Measurements from ENCODE around the gene KAT7. TPM values are rescaled to one million over a fixed set of nuclear protein-coding genes. Genes with fewer than 3 reads are reported as not detected.

Gene KAT7
- total RNA-seq, 4 donors from 2014 or later: 32.6 to 49.8 (median 45.2) TPM

DNA sequence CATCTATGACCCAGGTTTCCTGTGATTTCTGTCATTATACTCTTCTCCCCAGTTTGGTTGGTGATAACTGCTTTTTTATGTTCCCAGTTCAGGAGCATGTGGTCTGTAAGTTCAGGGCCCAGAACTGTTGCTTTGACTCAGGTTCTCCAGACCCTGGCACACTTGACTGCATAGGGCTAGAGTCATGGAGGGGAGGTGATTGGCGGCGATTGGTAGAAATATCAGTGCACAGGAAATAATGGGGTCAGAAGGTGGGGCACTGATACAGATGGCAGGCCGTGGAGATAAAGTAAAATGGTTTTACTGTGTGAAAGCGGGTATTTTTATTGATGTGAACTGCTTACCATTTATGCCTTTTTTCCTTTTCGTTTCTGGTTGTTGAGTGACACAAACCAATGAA, 30.7 kb downstream of the KAT7 start:
- intact Hi-C loops (cut with DNase I; ENCODE audit: low total_unique reads): no loop called here
- in situ Hi-C loops (cut with MboI; ENCODE audit: low sequenced_read_pairs in 4 of 4): no loop called here
- Histone ChIP-seq H3K27ac (no peak overlapping the region), H3K4me3 (no peak overlapping the region), H3K27me3 (no peaks in the 10 kb centered on the region), H3K9me3 (no peaks in the 10 kb centered on the region), H3K4me1 (peaks cover 20 to 33% of the 10 kb centered on the region in 2 donors), H3K36me3 (peaks cover 4 to 61% of the 10 kb centered on the region in 2 donors)
- no peak for ATAC-seq
- TF ChIP-seq POLR2A (IDR thresholded peaks at IDR 0.05) (no peak), CTCF (IDR thresholded peaks at IDR 0.05 in 4 of 5, conservative IDR thresholded peaks at IDR 0.05 in 1 of 5) (no peak)
- no peak for DNase-seq

- intact Hi-C loops (cut with DNase I; ENCODE audit: low total_unique reads): no loop called here
- Histone ChIP-seq H3K27ac (no peak overlapping the region), H3K4me3 (no peak overlapping the region), H3K9me3 (no peaks in the 10 kb centered on the region), H3K36me3 (peaks cover 4 to 61% of the 10 kb centered on the region in 2 donors), H3K27me3 (no peaks in the 10 kb centered on the region), H3K4me1 (peaks cover 20 to 29% of the 10 kb centered on the region in 2 donors)
- ATAC-seq: no peak
- DNase-seq: no peak
- no peak for TF ChIP-seq POLR2A (IDR thresholded peaks at IDR 0.05)
- TF ChIP-seq CTCF (IDR thresholded peaks at IDR 0.05 in 4 of 5, conservative IDR thresholded peaks at IDR 0.05 in 1 of 5): no peak
- in situ Hi-C loops (cut with MboI; ENCODE audit: low sequenced_read_pairs in 4 of 4): no loop called here
These were observed 31.2 kb downstream of the KAT7 start for GRCh38 chr17:49819651-49820050.

- H3K9me3 ChIP-seq: no peaks in the 10 kb centered on the region
- no peak for DNase-seq
- no peak overlapping the region for H3K4me3 ChIP-seq
- in situ Hi-C loops (cut with MboI; ENCODE audit: low sequenced_read_pairs in 4 of 4) (no loop called here), intact Hi-C loops (cut with DNase I; ENCODE audit: low total_unique reads) (no loop called here)
- H3K36me3 ChIP-seq: peaks cover 4 to 72% of the 10 kb centered on the region in 2 donors
- no peak for TF ChIP-seq CTCF (IDR thresholded peaks at IDR 0.05 in 4 of 5, conservative IDR thresholded peaks at IDR 0.05 in 1 of 5)
- TF ChIP-seq POLR2A (IDR thresholded peaks at IDR 0.05): no peak
- H3K27me3 ChIP-seq: no peaks in the 10 kb centered on the region
- ATAC-seq: no peak
- peaks cover 15 to 24% of the 10 kb centered on the region in 2 donors for H3K4me1 ChIP-seq
- no peak overlapping the region for H3K27ac ChIP-seq
These were observed 32.3 kb downstream of the KAT7 start for GRCh38 chr17:49820773-49821172.

DNA sequence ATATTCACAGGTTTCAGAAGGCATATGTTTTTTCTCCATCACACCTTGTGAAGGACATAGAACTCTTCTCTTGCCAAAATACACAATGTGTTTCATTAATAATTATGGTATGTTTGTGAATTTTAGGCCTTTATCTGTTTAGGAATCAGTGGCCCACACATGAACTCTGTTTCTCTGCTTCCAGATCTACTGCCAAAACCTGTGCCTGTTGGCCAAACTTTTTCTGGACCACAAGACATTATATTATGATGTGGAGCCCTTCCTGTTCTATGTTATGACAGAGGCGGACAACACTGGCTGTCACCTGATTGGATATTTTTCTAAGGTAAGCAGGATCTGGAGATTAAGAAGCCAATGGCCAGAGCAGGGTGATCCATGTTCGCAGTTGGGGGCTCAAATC, 33.0 kb downstream of the KAT7 start:
- H3K27me3 ChIP-seq: no peaks in the 10 kb centered on the region
- DNase-seq: no peak
- intact Hi-C loops (cut with DNase I; ENCODE audit: low total_unique reads) (no loop called here), in situ Hi-C loops (cut with MboI; ENCODE audit: low sequenced_read_pairs in 4 of 4) (no loop called here)
- peaks cover 4 to 79% of the 10 kb centered on the region in 2 donors for H3K36me3 ChIP-seq
- no peaks in the 10 kb centered on the region for H3K9me3 ChIP-seq
- ATAC-seq: no peak
- no peak overlapping the region for H3K27ac ChIP-seq
- H3K4me3 ChIP-seq: no peak overlapping the region
- H3K4me1 ChIP-seq: peaks cover 8 to 17% of the 10 kb centered on the region in 2 donors
- TF ChIP-seq CTCF (IDR thresholded peaks at IDR 0.05 in 4 of 5, conservative IDR thresholded peaks at IDR 0.05 in 1 of 5): no peak
- no peak for TF ChIP-seq POLR2A (IDR thresholded peaks at IDR 0.05)

DNA sequence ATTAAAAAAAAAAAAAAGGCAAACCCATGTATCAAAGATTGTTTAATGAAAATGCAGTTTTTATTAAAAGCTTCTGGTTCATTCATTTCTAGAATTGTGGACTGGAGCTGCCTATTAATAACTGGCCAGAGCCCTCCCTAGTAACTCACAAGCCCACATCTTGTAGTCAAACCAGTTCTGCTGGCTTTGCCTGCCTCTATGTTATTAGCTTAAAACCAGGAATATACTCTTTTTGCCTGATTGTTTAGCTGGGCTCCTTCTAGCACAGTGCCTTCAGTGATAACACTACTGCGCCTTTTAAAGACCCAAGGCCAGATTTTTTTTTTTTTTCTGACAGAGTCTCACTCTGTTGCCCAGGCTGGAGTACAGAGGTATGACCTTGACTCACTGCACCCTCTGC, 33.4 kb downstream of the KAT7 start:
- no peak overlapping the region for H3K27ac ChIP-seq
- H3K27me3 ChIP-seq: no peaks in the 10 kb centered on the region
- H3K9me3 ChIP-seq: no peaks in the 10 kb centered on the region
- H3K36me3 ChIP-seq: peaks cover 4 to 80% of the 10 kb centered on the region in 2 donors
- no peak overlapping the region for H3K4me3 ChIP-seq
- DNase-seq (no peak), ATAC-seq (no peak)
- TF ChIP-seq POLR2A (IDR thresholded peaks at IDR 0.05) (no peak), CTCF (IDR thresholded peaks at IDR 0.05 in 4 of 5, conservative IDR thresholded peaks at IDR 0.05 in 1 of 5) (no peak)
- in situ Hi-C loops (cut with MboI; ENCODE audit: low sequenced_read_pairs in 4 of 4): no loop called here
- intact Hi-C loops (cut with DNase I; ENCODE audit: low total_unique reads): no loop called here
- H3K4me1 ChIP-seq: peaks cover 4 to 12% of the 10 kb centered on the region in 2 donors

Measured in gastrocnemius medialis (tissue), 4 donors.